Measurements from ENCODE around the gene TMEM218.

Gene TMEM218

DNA sequence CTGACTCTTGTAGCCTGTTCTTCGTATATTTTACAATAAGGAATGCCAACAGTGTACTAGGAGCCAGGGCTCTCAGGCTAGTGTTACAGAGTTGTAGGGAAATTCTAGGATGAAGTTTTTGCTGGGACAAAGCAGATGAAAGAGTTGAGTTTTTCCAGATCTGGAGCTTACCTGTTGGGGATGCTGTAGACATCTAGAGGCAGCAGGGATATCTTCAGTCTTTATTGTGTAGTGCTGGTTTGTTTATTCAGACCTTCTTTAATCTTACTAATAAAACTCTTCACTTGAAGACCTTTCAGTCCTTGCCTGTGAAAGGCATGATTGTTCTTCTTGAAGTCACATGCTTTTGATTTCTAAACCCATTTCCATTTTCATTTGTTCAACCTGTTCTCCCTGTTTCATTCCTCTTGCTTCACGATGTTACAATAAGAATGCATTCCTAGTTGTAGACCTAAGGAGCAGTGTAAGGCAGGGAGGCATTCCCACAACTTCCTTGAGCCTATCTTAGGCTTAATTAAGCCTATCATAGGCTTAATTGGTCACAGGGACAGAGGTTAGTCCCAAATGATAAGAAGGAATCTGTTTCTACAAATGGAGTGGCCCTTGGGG is 56.2 kb downstream of the TMEM218 start:
- no peak for DNase-seq (ENCODE audit: low read depth in 2 of 2)

DNA sequence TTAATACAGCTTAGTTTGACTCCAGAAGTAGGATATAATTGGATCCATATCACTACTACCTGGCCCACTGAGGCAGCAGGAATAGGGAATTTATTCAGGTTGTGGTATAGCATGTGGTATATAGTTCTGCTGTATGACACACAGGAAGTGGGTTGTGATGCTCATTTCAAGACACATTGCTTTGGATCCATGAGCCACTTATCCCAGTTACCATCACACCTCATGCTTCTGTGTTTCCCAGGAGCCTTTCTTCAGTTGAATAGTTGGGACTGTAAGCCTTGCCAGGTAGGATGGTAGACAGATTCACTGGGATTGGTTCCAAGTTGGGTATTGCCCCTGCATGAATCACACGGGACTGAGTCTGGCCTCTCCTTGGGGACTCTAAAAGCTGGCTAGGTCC is 58.3 kb downstream of the TMEM218 start:
- no peak for DNase-seq (ENCODE audit: low read depth in 2 of 2)

DNA sequence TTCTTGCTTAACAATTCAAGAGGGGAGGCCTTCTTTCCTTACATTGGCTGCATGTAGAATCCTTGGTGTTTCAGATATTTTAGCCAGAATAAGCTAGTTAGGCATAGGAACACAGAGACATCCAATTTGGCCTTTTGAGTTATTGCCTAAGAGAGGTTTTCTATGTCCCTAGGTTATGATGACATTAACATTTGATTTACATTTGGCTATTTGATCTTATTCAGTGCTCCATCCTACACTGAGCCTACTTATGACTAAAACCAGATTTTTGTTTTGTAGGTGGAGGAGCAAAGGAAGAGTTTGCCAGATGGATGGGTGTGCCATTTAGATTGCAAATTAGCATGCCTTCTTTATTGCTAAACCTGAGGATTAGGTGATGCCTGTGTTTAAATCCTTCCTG is 59.4 kb downstream of the TMEM218 start:
- no peak for DNase-seq (ENCODE audit: low read depth in 2 of 2)

DNA sequence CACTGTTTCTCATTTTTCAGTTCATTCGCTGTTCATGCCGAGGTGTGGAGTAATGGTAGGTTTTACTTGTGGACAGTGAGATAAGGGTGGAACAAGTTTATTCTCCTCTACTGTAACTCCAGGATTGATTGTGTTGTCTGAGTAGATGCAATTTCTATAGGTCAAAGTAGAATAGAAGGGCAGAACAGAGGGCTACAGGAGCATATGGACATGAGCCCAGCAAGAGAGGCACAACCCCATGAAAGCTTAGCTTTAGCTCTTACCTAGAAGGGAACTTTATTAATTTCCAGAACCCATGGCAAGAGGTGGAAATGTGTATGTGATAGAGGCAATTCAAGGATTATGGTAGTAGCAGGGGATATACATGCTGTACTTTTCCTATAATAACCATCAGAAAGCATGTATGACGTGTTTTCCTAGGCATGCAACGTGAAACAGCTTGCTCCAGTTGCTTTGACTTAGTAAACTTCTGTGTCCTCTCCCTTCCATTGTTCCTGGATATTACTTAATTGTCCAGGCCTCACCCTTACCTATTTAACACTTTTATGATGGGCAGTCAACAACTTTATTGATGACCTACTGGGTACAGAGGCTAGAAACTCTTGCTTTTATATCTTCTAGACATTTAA is 62.1 kb downstream of the TMEM218 start:
- DNase-seq (ENCODE audit: low read depth in 2 of 2): no peak
